Hepatocyte (in vitro differentiated cells): ENCODE measurements around the gene KRTAP5-6. TPM values are rescaled to one million over a fixed set of nuclear protein-coding genes. Genes with fewer than 3 reads are reported as not detected.
"Not testable (repeated sequence)": the region's sequence is repeated elsewhere in the genome, so short reads cannot be mapped to it uniquely, and the experiment has no call there.

Source experiments
- DNase-seq: peaks from one replicate; pipeline ENCODE4 v3.0.0-alpha.2; 2016; ENCODE audit warnings: low spot score
- H2AFZ ChIP-seq: fragments of 200-600 bp; sonication (generic); 2 replicates; pipeline ENCODE4 v1.6.0; 2016; ENCODE audit warnings: antibody characterized with exemption, mild to moderate bottlenecking
- H3K27ac ChIP-seq: fragments of 200-600 bp; sonication (generic); 2 replicates; pipeline ENCODE4 v1.5.1; 2016; ENCODE audit warnings: mild to moderate bottlenecking
- H3K27me3 ChIP-seq: fragments of 200-600 bp; sonication (generic); 2 replicates; pipeline ENCODE4 v1.6.1; 2016
- H3K36me3 ChIP-seq: fragments of 200-600 bp; sonication (generic); replicated peaks from 2 replicates; pipeline ENCODE4 v1.5.1; 2016; ENCODE audit warnings: low read depth; ENCODE audit not compliant: insufficient read depth
- H3K4me1 ChIP-seq: fragments of 200-600 bp; sonication (generic); 2 replicates; pipeline ENCODE4 v1.5.1; 2016; ENCODE audit warnings: mild to moderate bottlenecking, moderate library complexity; ENCODE audit not compliant: insufficient read depth
- H3K4me2 ChIP-seq: fragments of 200-600 bp; sonication (generic); 2 replicates; pipeline ENCODE4 v1.6.0; 2016
- H3K4me3 ChIP-seq: fragments of 200-600 bp; sonication (generic); 2 replicates; pipeline ENCODE4 v1.5.1; 2016; ENCODE audit warnings: mild to moderate bottlenecking
- H3K79me2 ChIP-seq: fragments of 200-600 bp; sonication (generic); 2 replicates; pipeline ENCODE4 v1.6.0; 2017; ENCODE audit warnings: mild to moderate bottlenecking
- H3K9me2 ChIP-seq: fragments of 200-600 bp; sonication (generic); replicated peaks from 2 replicates; pipeline ENCODE4 v1.6.0; 2017; ENCODE audit warnings: mild to moderate bottlenecking; ENCODE audit not compliant: insufficient read depth
- H3K9me3 ChIP-seq: fragments of 200-600 bp; sonication (generic); 2 replicates; pipeline ENCODE4 v1.5.1; 2016; ENCODE audit warnings: low read depth, mild to moderate bottlenecking
- H4K20me1 ChIP-seq: fragments of 200-600 bp; sonication (generic); 2 replicates; pipeline ENCODE4 v1.6.0; 2016; ENCODE audit warnings: mild to moderate bottlenecking; ENCODE audit not compliant: insufficient read depth, poor library complexity, severe bottlenecking
- CTCF ChIP-seq: fragments of 200-600 bp; sonication (generic); IDR thresholded peaks from 2 replicates; pipeline ENCODE4 v1.5.1; 2016; ENCODE audit warnings: antibody characterized with exemption, mild to moderate bottlenecking; ENCODE audit not compliant: poor library complexity
- EZH2 ChIP-seq: fragments of 200-600 bp; sonication (generic); IDR thresholded peaks from 2 replicates; pipeline ENCODE4 v1.6.1; 2016; ENCODE audit warnings: antibody characterized with exemption, mild to moderate bottlenecking, borderline replicate concordance
- EZH2phosphoT487 ChIP-seq: fragments of 200-600 bp; sonication (generic); IDR thresholded peaks from one replicate; pipeline ENCODE4 v1.6.1; 2018; ENCODE audit warnings: antibody characterized with exemption, mild to moderate bottlenecking, low read depth, moderate library complexity; ENCODE audit not compliant: unreplicated experiment, severe bottlenecking
- WGBS: methylation state at CpG from one replicate; pipeline ENCODE4 v1.1.6; 2016; ENCODE audit warnings: low lambda C conversion rate; ENCODE audit errors: missing lambda C conversion rate; 5-methylcytosine and 5-hydroxymethylcytosine counted together
- polyA plus RNA-seq: library from polyadenylated mRNA; unstranded; fragments of >200 nt; fragmentation: Nextera tagmentation; extraction: Ambion mirVana; gene quantifications from 2 replicates; pipeline ENCODE4 v1.2.1, GENCODE V29; 2016
- total RNA-seq: library from RNA; depleted of rRNA; stranded (reverse); fragments of >200 nt; gene quantifications from 2 replicates; pipeline ENCODE4 v1.2.3, GENCODE V29; 2014

The KRTAP5-6 gene
- total and polyA plus RNA-seq, 2 experiments from 2014 or later = not detected

DNA sequence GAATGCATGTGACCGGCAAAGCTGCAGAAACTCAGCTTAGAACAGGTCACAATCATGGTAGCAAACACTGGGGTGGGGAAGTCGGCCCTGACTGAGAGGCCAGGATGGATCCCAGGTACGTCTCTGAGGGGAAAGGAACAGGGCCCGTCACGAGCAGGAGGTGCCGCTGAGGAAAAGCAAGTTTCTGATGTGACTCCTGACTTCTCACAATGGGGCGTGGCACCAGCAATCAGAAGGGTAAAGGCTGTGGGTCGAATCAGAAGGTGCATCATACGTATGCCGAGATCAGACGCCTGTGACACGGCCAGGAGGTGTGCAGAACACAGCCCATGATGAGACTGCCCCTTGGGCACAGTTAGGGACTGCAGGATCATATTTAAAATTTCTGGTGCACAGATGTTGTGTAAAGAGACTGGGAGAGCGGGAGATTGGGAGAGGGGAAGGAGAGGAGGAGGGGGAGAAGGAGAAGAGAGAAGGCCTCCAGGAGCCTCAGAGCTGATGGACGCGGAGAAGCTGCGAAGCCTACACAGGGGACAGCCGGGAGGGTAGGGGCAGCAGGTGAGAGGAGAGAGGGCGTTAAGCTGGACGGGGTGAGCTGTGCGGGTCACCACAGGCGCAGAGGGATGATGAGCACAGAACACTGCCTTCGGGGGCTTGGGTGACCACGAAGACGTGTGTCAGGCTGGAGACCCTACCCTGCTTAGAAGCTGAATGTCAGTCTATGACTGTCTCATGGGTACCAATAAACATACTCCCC, 36.7 kb upstream of the KRTAP5-6 start:
- TF ChIP-seq CTCF = no peak
- TF ChIP-seq EZH2phosphoT487 = no peak
- TF ChIP-seq EZH2 = no peak
- DNase-seq = peak; percentile 30
- no peaks in the 10 kb centered on the region for H3K9me2 ChIP-seq
- WGBS = 75% methylated on average over 17 of the region's 24 CpGs
- no peaks in the 10 kb centered on the region for H3K27me3 ChIP-seq
- no peak overlapping the region for H3K4me3 ChIP-seq
- peak overlapping the region; percentile 48 for H3K27ac ChIP-seq
- H3K4me2 ChIP-seq = no peak overlapping the region
- no peaks in the 10 kb centered on the region for H3K36me3 ChIP-seq
- H2AFZ ChIP-seq = no peak overlapping the region
- peaks cover 22% of the 10 kb centered on the region for H3K4me1 ChIP-seq
- no peaks in the 10 kb centered on the region for H3K9me3 ChIP-seq
- no peaks in the 10 kb centered on the region for H4K20me1 ChIP-seq
- H3K79me2 ChIP-seq = no peaks in the 10 kb centered on the region

DNA sequence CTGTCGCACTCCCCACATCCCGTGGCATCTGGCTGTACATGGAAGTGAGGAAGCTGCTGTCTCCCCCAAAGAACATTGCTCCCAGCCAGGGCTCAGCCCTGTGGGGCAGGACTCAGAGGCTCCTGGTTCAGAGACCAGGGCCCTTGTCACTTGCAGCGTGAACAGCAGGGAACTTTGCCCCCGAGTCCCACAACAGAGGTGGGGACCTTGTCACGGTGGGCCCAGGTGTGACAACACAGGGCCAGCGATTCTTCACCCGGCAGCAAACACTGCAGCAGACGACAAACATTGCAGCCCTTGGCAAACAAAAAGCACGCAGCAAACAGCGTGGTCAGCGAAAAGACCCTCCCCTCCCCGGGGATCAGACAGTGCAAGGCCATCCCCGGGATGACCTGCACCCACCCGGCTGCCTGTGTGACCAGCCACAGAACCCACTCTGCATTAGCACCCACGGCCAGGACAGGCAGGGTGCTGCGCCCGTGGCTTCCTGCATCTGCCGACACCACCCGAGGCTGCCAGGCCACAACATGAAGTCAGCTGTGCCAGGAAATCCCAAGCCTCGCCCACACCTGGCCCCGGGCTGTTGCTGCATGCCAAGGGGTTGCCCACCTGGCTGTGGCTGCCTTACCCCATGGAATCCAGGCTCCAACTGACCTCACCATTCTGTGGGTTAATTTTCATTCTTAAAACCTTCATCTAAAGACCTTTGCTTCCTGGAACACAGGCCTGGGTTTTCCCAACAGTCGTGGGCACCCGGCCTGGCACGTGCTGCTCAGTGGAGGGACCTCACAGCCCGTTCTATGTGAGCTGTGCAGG, 35.3 kb upstream of the KRTAP5-6 start:
- not testable (repeated sequence) for H3K36me3 ChIP-seq, H3K79me2 ChIP-seq, DNase-seq, H3K9me2 ChIP-seq, H3K4me3 ChIP-seq, H3K9me3 ChIP-seq, H4K20me1 ChIP-seq, H3K27me3 ChIP-seq, H2AFZ ChIP-seq, H3K4me2 ChIP-seq
- WGBS = 77% methylated on average over 20 of the region's 25 CpGs
- Histone ChIP-seq H3K27ac (peak overlapping the region; percentile 63), H3K4me1 (peaks cover 12% of the 10 kb centered on the region)

DNA sequence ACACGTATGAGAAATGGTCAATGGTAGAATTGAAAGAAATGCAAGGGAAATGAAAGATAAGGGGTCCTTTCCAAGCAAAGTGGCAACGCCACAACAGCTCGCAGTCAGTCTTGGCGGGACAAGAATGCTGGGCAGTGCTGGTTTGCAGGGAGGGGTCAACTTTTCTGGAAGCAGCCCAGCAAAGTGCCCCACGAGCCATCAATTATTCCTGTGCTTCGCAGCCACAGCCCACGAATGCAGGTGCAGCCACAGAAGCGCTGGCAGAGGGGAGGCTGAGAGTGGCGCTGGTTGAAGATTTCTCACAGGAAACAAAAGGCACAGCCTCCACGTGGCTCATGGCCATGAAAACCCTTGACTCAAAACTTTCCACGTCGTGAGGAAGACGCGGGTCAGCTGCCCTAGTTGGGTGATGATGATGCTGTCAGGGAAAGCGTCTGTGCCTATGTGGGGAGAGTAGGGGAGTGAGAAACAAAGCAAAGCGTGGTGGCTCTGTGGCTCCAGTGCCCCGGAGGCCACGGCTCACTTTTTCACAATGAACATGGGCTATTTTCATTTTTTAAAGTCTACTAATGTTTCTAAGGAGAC, 34.2 kb upstream of the KRTAP5-6 start:
- H3K9me2 ChIP-seq, H3K4me3 ChIP-seq, H4K20me1 ChIP-seq, H3K36me3 ChIP-seq, H3K9me3 ChIP-seq, H3K27me3 ChIP-seq, H2AFZ ChIP-seq, DNase-seq, H3K79me2 ChIP-seq, H3K27ac ChIP-seq, H3K4me2 ChIP-seq: not testable (repeated sequence)
- peaks cover 17% of the 10 kb centered on the region for H3K4me1 ChIP-seq
- 80% methylated on average over 18 of the region's 18 CpGs for WGBS

DNA sequence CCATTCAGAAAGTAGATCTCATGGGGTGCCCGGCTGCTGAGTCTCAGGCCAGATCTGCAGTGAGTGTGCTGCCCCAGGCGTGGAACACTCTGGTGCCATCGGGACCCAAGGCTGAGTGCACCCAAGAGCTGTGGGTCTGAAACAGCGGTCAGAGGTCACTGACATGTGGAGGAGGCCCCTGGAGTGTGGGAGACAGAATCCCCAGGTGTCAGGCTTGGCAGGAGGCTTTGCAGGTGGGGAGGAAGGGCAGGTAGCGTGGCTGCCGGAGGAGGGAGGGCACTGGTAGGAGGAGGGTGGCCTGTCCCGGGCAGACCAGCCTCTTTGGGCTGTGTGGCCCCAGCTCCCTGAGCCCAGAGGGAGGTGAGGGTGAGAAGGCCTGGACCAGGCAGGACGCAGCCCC, 31.7 kb upstream of the KRTAP5-6 start:
- no peak overlapping the region for H3K4me2 ChIP-seq
- H3K27me3 ChIP-seq = no peaks in the 10 kb centered on the region
- 95% methylated on average over 4 of the region's 8 CpGs for WGBS
- H4K20me1 ChIP-seq = no peaks in the 10 kb centered on the region
- no peaks in the 10 kb centered on the region for H3K9me2 ChIP-seq
- no peaks in the 10 kb centered on the region for H3K36me3 ChIP-seq
- H3K4me3 ChIP-seq = no peak overlapping the region
- no peaks in the 10 kb centered on the region for H3K79me2 ChIP-seq
- no peak overlapping the region for H3K27ac ChIP-seq
- TF ChIP-seq EZH2phosphoT487 = no peak
- no peak for TF ChIP-seq CTCF
- TF ChIP-seq EZH2 = no peak
- H3K4me1 ChIP-seq = peaks cover 13% of the 10 kb centered on the region
- H2AFZ ChIP-seq = no peak overlapping the region
- no peaks in the 10 kb centered on the region for H3K9me3 ChIP-seq
- DNase-seq = no peak
